Transverse colon (tissue), 4 donors: Measurements from ENCODE around the gene GIMAP1. TPM values are rescaled to one million over a fixed set of nuclear protein-coding genes. Genes with fewer than 3 reads are reported as not detected.
"Not testable (repeated sequence)": the region's sequence is repeated elsewhere in the genome, so short reads cannot be mapped to it uniquely, and the experiment has no call there.

ENCODE experiments used
- DNase-seq: peaks from one replicate; pipeline ENCODE4 v3.0.0-alpha.2; 2019
- H3K27ac ChIP-seq, 4 donors: fragments of 200-600 bp; sonication (generic); 2 replicates each; pipeline ENCODE4 v1.5.1; 2016 to 2018; ENCODE audit warnings: inconsistent platforms in 4 of 4
- H3K27me3 ChIP-seq: fragments of 200-600 bp; sonication (generic); 2 replicates; pipeline ENCODE4 v1.5.1; 2017; ENCODE audit warnings: inconsistent platforms
- H3K36me3 ChIP-seq, 4 donors: fragments of 200-600 bp; sonication (generic); 2 replicates each; pipeline ENCODE4 v1.5.1; 2017 to 2019; ENCODE audit warnings: inconsistent platforms in 4 of 4
- H3K4me1 ChIP-seq, 4 donors: fragments of 200-600 bp; sonication (generic); 2 replicates each; pipeline ENCODE4 v1.5.1; 2017 to 2020; ENCODE audit warnings: inconsistent platforms in 4 of 4
- H3K4me3 ChIP-seq, 4 donors: fragments of 200-600 bp; sonication (generic); 1 replicate in 1 of 4; 2 replicates in 3 of 4; pipeline versions ENCODE4 v1.5.1 to v1.6.1; 2017 to 2019; ENCODE audit warnings: inconsistent platforms in 4 of 4
- H3K9me3 ChIP-seq, 2 donors: fragments of 200-600 bp; sonication (generic); 2 replicates each; pipeline ENCODE4 v1.5.1; 2017 to 2019; ENCODE audit warnings: inconsistent platforms in 2 of 2
- CTCF ChIP-seq, 5 experiments: fragments of 200-600 bp in 3 of 5; fragments of 450-650 bp in 2 of 5; sonication (generic) in 3 of 5; IDR thresholded peaks; 1 replicate in 2 of 5; 2 replicates in 3 of 5; pipeline ENCODE4 v1.5.1; 2016 to 2017; ENCODE audit warnings: antibody characterized with exemption in 5 of 5, inconsistent platforms in 3 of 5, mild to moderate bottlenecking in 2 of 5, moderate library complexity in 1 of 5
- EP300 ChIP-seq: sonication (generic); formaldehyde crosslinking; IDR thresholded peaks from one replicate; pipeline ENCODE4 v1.6.1; 2017; ENCODE audit warnings: antibody characterized with exemption, low read depth
- POLR2A ChIP-seq: fragments of 450-650 bp; IDR thresholded peaks from one replicate; pipeline ENCODE4 v1.6.1; 2016; ENCODE audit warnings: antibody characterized with exemption, mild to moderate bottlenecking, moderate library complexity
- POLR2AphosphoS5 ChIP-seq, 3 donors: sonication (generic); formaldehyde crosslinking; IDR thresholded peaks; one replicate each; pipeline ENCODE4 v1.6.1; 2016; ENCODE audit warnings: antibody characterized with exemption in 3 of 3
- WGBS, 2 donors: methylation state at CpG; one replicate each; pipeline ENCODE4 v1.1.5; 2018; ENCODE audit warnings: low coverage in 1 of 2; 5-methylcytosine and 5-hydroxymethylcytosine counted together
- in situ Hi-C, 4 donors: fragments of 200-750 bp; cut with MboI; loops; one replicate each; pipeline versions ENCODE4 v1.15.0 to v1.15.1; 2017; ENCODE audit warnings: low sequenced_read_pairs in 3 of 4, low pct_ligation_motif_present in 1 of 4, low pct_unique_long_range_greater_than_20kb in 1 of 4
- intact Hi-C: fragments of 100-400 bp; cut with DNase I; formaldehyde crosslinking; loops from one replicate; pipeline ENCODE4 v1.15.1; 2023; ENCODE audit warnings: low total_unique reads
- total RNA-seq, 4 donors: library from RNA; depleted of rRNA; stranded (reverse); fragments of >200 nt; gene quantifications; one replicate each; pipeline ENCODE4 v1.1.0, GENCODE V29; 2016

GIMAP1 gene
- total RNA-seq, result 1 to 10 TPM in 3 of 4 donors, under 1 TPM in 1; 0.40 to 3.0 (median 1.8) TPM

- peak; percentile 34 for TF ChIP-seq POLR2A
- TF ChIP-seq EP300, result no peak
- no peak for TF ChIP-seq CTCF (IDR thresholded peaks at IDR 0.05)
- peak; percentile 50 to 56 (median 54) for TF ChIP-seq POLR2AphosphoS5 (IDR thresholded peaks at IDR 0.05)
- peak; percentile 41 for DNase-seq
Measured at GRCh38 chr7:150716368-150716767, at the start of gene GIMAP1. Gene GIMAP1, plus strand, starts transcription at chr7:150716613. Its CDS starts 2,435 bp downstream, at chr7:150719048.

GRCh38 chr7:150668472-150668911, 47.9 kb upstream of the GIMAP1 start:
- peak overlapping the region in 3 of 4 donors; percentile 48 to 53 (median 48) for H3K27ac ChIP-seq

More at GRCh38 chr7:150716368-150716767, at the start of gene GIMAP1:
- Histone ChIP-seq H3K4me1 (no peaks in the 10 kb centered on the region), H3K4me3 (peak within 1 kb of the TSS in 3 of 4 donors; percentile 22 to 46 (median 30)), H3K9me3 (no peaks in the 10 kb centered on the region), H3K27ac (peak within 1 kb of the TSS; percentile 54 to 72 (median 64)), H3K27me3 (no peaks in the 10 kb centered on the region), H3K36me3 (no peaks in the 10 kb centered on the region)
- in situ Hi-C loops (no loop called here), intact Hi-C loops (no loop called here)
- WGBS, 2 donors, result 58% methylated on average over 5 of the region's 5 CpGs; no CpG with 5 or more reads in 1 of the 2 donors

GRCh38 chr7:150668977-150669376, 47.4 kb upstream of the GIMAP1 start:
- no peak for DNase-seq
- no peaks in the 10 kb centered on the region for H3K27me3 ChIP-seq
- no peaks in the 10 kb centered on the region for H3K36me3 ChIP-seq
- H3K27ac ChIP-seq, result peak overlapping the region in 1 of 4 donors; percentile 48
- intact Hi-C loops, result no loop called here
- H3K4me3 ChIP-seq, result no peak overlapping the region
- no peaks in the 10 kb centered on the region for H3K9me3 ChIP-seq
- TF ChIP-seq POLR2A (no peak), CTCF (IDR thresholded peaks at IDR 0.05) (no peak), EP300 (no peak), POLR2AphosphoS5 (IDR thresholded peaks at IDR 0.05) (no peak)
- H3K4me1 ChIP-seq, result peaks cover 0 to 5% (median 0%) of the 10 kb centered on the region in 4 donors
- in situ Hi-C loops, result no loop called here

More at GRCh38 chr7:150668472-150668911, 47.9 kb upstream of the GIMAP1 start:
- intact Hi-C loops, result no loop called here
- H3K36me3 ChIP-seq, result no peaks in the 10 kb centered on the region
- TF ChIP-seq EP300, result no peak
- no peak for TF ChIP-seq CTCF (IDR thresholded peaks at IDR 0.05)
- no peak for TF ChIP-seq POLR2AphosphoS5 (IDR thresholded peaks at IDR 0.05)
- no peak for TF ChIP-seq POLR2A
- H3K4me3 ChIP-seq, result no peak overlapping the region
- DNase-seq, result no peak
- in situ Hi-C loops, result no loop called here
- no peaks in the 10 kb centered on the region for H3K9me3 ChIP-seq
- H3K27me3 ChIP-seq, result no peaks in the 10 kb centered on the region
- H3K4me1 ChIP-seq, result peaks cover 0 to 5% (median 0%) of the 10 kb centered on the region in 4 donors
- 65% methylated on average over 1 of the region's 1 CpG; no CpG with 5 or more reads in 1 of the 2 donors for WGBS, 2 donors

GRCh38 chr7:150671798-150672585, 44.4 kb upstream of the GIMAP1 start:
- in situ Hi-C loops, H3K27ac ChIP-seq, H3K4me1 ChIP-seq, H3K36me3 ChIP-seq, H3K9me3 ChIP-seq, DNase-seq, intact Hi-C loops, H3K27me3 ChIP-seq, H3K4me3 ChIP-seq: not testable (repeated sequence)
- WGBS, 2 donors, result 88 to 92% methylated on average over 6 to 7 of the region's 7 CpGs
